Measurements from ENCODE around the gene SLMAP.

GRCh38 chr3:57963811-57964346 is 207.8 kb downstream of the SLMAP start:
- no peak for TF ChIP-seq CTCF (IDR thresholded peaks at IDR 0.05 in 4 of 5, conservative IDR thresholded peaks at IDR 0.05 in 1 of 5)
- no peak for TF ChIP-seq POLR2A (IDR thresholded peaks at IDR 0.05)
